ENCODE measurements around the gene MAP6D1.

MAP6D1 gene

GRCh38 chr3:183822631-183823030 is 2.7 kb downstream of the MAP6D1 start:
- no peak for DNase-seq

- DNase-seq: no peak
Observed at GRCh38 chr3:183819831-183820230, 5.5 kb downstream of the MAP6D1 start.

- no peak for DNase-seq
Observed at GRCh38 chr3:183818706-183819624, 6.4 kb downstream of the MAP6D1 start.

- DNase-seq: no peak
Observed at GRCh38 chr3:183818041-183818620, 7.2 kb downstream of the MAP6D1 start.

- no peak for DNase-seq
Observed at GRCh38 chr3:183817639-183818038, 7.7 kb downstream of the MAP6D1 start.

- DNase-seq: no peak
Observed at GRCh38 chr3:183816681-183817510, 8.5 kb downstream of the MAP6D1 start.

- DNase-seq: no peak
Observed at GRCh38 chr3:183815951-183816475, 9.4 kb downstream of the MAP6D1 start.

GRCh38 chr3:183815563-183815940 is 9.8 kb downstream of the MAP6D1 start:
- DNase-seq: no peak

GRCh38 chr3:183814240-183814639 is 11.1 kb downstream of the MAP6D1 start:
- DNase-seq: no peak

- DNase-seq: no peak
Observed at GRCh38 chr3:183812761-183813445, 12.5 kb downstream of the MAP6D1 start.

- DNase-seq: no peak
Observed at GRCh38 chr3:183811638-183812037, 13.7 kb downstream of the MAP6D1 start.

- DNase-seq: no peak
Observed at GRCh38 chr3:183810643-183811594, 14.5 kb downstream of the MAP6D1 start.

- DNase-seq: no peak
Observed at GRCh38 chr3:183809270-183809669, 16.1 kb downstream of the MAP6D1 start.

GRCh38 chr3:183808355-183808754 is 17.0 kb downstream of the MAP6D1 start:
- DNase-seq: no peak

GRCh38 chr3:183807881-183808280 is 17.5 kb downstream of the MAP6D1 start:
- no peak for DNase-seq

GRCh38 chr3:183807209-183807728 is 18.1 kb downstream of the MAP6D1 start:
- no peak for DNase-seq

GRCh38 chr3:183802989-183803388 is 22.4 kb downstream of the MAP6D1 start:
- DNase-seq: no peak

- DNase-seq: no peak
Observed at GRCh38 chr3:183801601-183802000, 23.8 kb downstream of the MAP6D1 start.

GRCh38 chr3:183800243-183800863 is 25.0 kb downstream of the MAP6D1 start:
- no peak for DNase-seq

GRCh38 chr3:183799461-183799860 is 25.9 kb downstream of the MAP6D1 start:
- no peak for DNase-seq

- DNase-seq: no peak
Observed at GRCh38 chr3:183797996-183798395, 27.4 kb downstream of the MAP6D1 start.

All from T-helper 9 cell (primary cell).